ENCODE results near the gene CFAP58. TPM values are rescaled to one million over a fixed set of nuclear protein-coding genes. Genes with fewer than 3 reads are reported as not detected.

Gene CFAP58
- polyA plus RNA-seq, 3 donors, result 0.16 TPM; not detected in 2

GRCh38 chr10:104415526-104416165 is 62.0 kb downstream of the CFAP58 start:
- Mint-ChIP-seq H3K9me3 (peaks cover 0 to 4% (median 0%) of the 10 kb centered on the region in 7 donors), H3K36me3 (no peaks in the 10 kb centered on the region), H3K27ac (no peak overlapping the region), H3K27me3 (ENCODE audit: low read depth in 3 of 3) (peaks cover 2 to 3% (median 2%) of the 10 kb centered on the region in 3 donors), H3K4me3 (no peak overlapping the region), H3K4me1 (peaks cover 39% of the 10 kb centered on the region)
- no peak overlapping the region for H3K4me3 ChIP-seq (replicated peaks in 1 of 3; ENCODE audit: low read depth in 2 of 3, low read length in 3 of 3)
- TF ChIP-seq CTCF (IDR thresholded peaks at IDR 0.05), result no peak
- H4K20me1 ChIP-seq (ENCODE audit: insufficient read depth, low read length), result no peaks in the 10 kb centered on the region
- no peaks in the 10 kb centered on the region for H3K79me2 ChIP-seq (ENCODE audit: insufficient read depth, low read length)
- 100% methylated on average over 5 of the region's 7 CpGs for WGBS (ENCODE audit: insufficient coverage)
- H3K27me3 ChIP-seq (ENCODE audit: control insufficient read depth in 2 of 2, insufficient read depth in 2 of 2, low read length in 2 of 2), result no peaks in the 10 kb centered on the region
- peaks cover 32 to 33% of the 10 kb centered on the region in 2 donors for H3K4me1 ChIP-seq (ENCODE audit: control insufficient read depth in 1 of 2, insufficient read depth in 2 of 2, low read length in 2 of 2)
- H3K4me2 ChIP-seq (replicated peaks; ENCODE audit: extremely low read depth, low read length, poor library complexity, severe bottlenecking), result no peak overlapping the region
- H3K9ac ChIP-seq (ENCODE audit: insufficient read depth, low read length, poor library complexity, severe bottlenecking), result no peak overlapping the region
- DNase-seq, result no peak
- no peaks in the 10 kb centered on the region for H3K9me3 ChIP-seq (replicated peaks in 1 of 2; ENCODE audit: control insufficient read depth in 1 of 2, insufficient read depth in 1 of 2, low read length in 2 of 2)
- H2AFZ ChIP-seq (ENCODE audit: insufficient read depth, low read depth, low read length, poor library complexity, severe bottlenecking), result no peak overlapping the region
- intact Hi-C loops (cut with micrococcal nuclease), result no loop called here
- no peaks in the 10 kb centered on the region for H3K36me3 ChIP-seq (replicated peaks in 1 of 2; ENCODE audit: control insufficient read depth in 1 of 2, insufficient read depth in 2 of 2, low read length in 2 of 2)
- H3K27ac ChIP-seq (ENCODE audit: low read depth in 1 of 2, low read length in 2 of 2), result no peak overlapping the region

GRCh38 chr10:104416851-104417250 is 63.2 kb downstream of the CFAP58 start:
- H3K36me3 Mint-ChIP-seq, result no peaks in the 10 kb centered on the region
- H3K9me3 Mint-ChIP-seq, result peaks cover 0 to 4% (median 0%) of the 10 kb centered on the region in 7 donors
- no peak for DNase-seq
- H3K27me3 Mint-ChIP-seq (ENCODE audit: low read depth in 3 of 3), result peaks cover 1 to 2% (median 2%) of the 10 kb centered on the region in 3 donors
- no peak for TF ChIP-seq CTCF (IDR thresholded peaks at IDR 0.05)
- intact Hi-C loops (cut with micrococcal nuclease), result no loop called here
- H3K4me1 Mint-ChIP-seq, result peaks cover 39% of the 10 kb centered on the region
- H3K27ac ChIP-seq (ENCODE audit: low read depth in 1 of 2, low read length in 2 of 2), result no peak overlapping the region
- H4K20me1 ChIP-seq (ENCODE audit: insufficient read depth, low read length), result no peaks in the 10 kb centered on the region
- no peaks in the 10 kb centered on the region for H3K79me2 ChIP-seq (ENCODE audit: insufficient read depth, low read length)
- H3K4me3 Mint-ChIP-seq, result no peak overlapping the region
- H2AFZ ChIP-seq (ENCODE audit: insufficient read depth, low read depth, low read length, poor library complexity, severe bottlenecking), result no peak overlapping the region
- no peak overlapping the region for H3K4me3 ChIP-seq (replicated peaks in 1 of 3; ENCODE audit: low read depth in 2 of 3, low read length in 3 of 3)
- no peaks in the 10 kb centered on the region for H3K9me3 ChIP-seq (replicated peaks in 1 of 2; ENCODE audit: control insufficient read depth in 1 of 2, insufficient read depth in 1 of 2, low read length in 2 of 2)
- 75% methylated on average over 1 of the region's 1 CpG for WGBS (ENCODE audit: insufficient coverage)
- no peaks in the 10 kb centered on the region for H3K36me3 ChIP-seq (replicated peaks in 1 of 2; ENCODE audit: control insufficient read depth in 1 of 2, insufficient read depth in 2 of 2, low read length in 2 of 2)
- H3K4me2 ChIP-seq (replicated peaks; ENCODE audit: extremely low read depth, low read length, poor library complexity, severe bottlenecking), result no peak overlapping the region
- H3K27me3 ChIP-seq (ENCODE audit: control insufficient read depth in 2 of 2, insufficient read depth in 2 of 2, low read length in 2 of 2), result no peaks in the 10 kb centered on the region
- H3K4me1 ChIP-seq (ENCODE audit: control insufficient read depth in 1 of 2, insufficient read depth in 2 of 2, low read length in 2 of 2), result peaks cover 32 to 33% of the 10 kb centered on the region in 2 donors
- H3K9ac ChIP-seq (ENCODE audit: insufficient read depth, low read length, poor library complexity, severe bottlenecking), result no peak overlapping the region
- no peak overlapping the region for H3K27ac Mint-ChIP-seq
